Kidney epithelial cell (primary cell): ENCODE results near the gene AKR1B1. TPM values are rescaled to one million over a fixed set of nuclear protein-coding genes. Genes with fewer than 3 reads are reported as not detected.

Experiments
- DNase-seq: peaks from one replicate; pipeline ENCODE4 v3.0.0-alpha.2; 2010; ENCODE audit warnings: low read depth
- H3K27me3 ChIP-seq: 2 replicates; pipeline ENCODE4 v1.6.0; 2011; ENCODE audit warnings: low read length; ENCODE audit not compliant: control insufficient read depth, insufficient read depth
- H3K36me3 ChIP-seq: 2 replicates; pipeline ENCODE4 v1.5.1; 2011; ENCODE audit warnings: low read length; ENCODE audit not compliant: control insufficient read depth, insufficient read depth
- H3K4me3 ChIP-seq: 2 replicates; pipeline ENCODE4 v1.5.1; 2011; ENCODE audit warnings: low read depth, mild to moderate bottlenecking, control low read depth, low read length
- total RNA-seq: library from RNA; depleted of rRNA; stranded (reverse); fragments of >200 nt; gene quantifications from 2 replicates; pipeline ENCODE4 v1.2.3, GENCODE V29; 2015
- TF ChIP-seq, protein P1 (sequence below): IDR thresholded peaks from 2 replicates; pipeline ENCODE4 v1.5.1; 2011; ENCODE audit warnings: mild to moderate bottlenecking, moderate library complexity, low read length, control low read depth, inconsistent platforms; ENCODE audit not compliant: insufficient read depth, poor library complexity, severe bottlenecking

Gene AKR1B1
- total RNA-seq, 1 donor from 2014 or later, result 80.0 TPM

GRCh38 chr7:134406431-134406830 is 52.5 kb downstream of the AKR1B1 start:
- peaks cover 3% of the 10 kb centered on the region for H3K27me3 ChIP-seq
- no peaks in the 10 kb centered on the region for H3K36me3 ChIP-seq
- TF ChIP-seq, protein P1, sequence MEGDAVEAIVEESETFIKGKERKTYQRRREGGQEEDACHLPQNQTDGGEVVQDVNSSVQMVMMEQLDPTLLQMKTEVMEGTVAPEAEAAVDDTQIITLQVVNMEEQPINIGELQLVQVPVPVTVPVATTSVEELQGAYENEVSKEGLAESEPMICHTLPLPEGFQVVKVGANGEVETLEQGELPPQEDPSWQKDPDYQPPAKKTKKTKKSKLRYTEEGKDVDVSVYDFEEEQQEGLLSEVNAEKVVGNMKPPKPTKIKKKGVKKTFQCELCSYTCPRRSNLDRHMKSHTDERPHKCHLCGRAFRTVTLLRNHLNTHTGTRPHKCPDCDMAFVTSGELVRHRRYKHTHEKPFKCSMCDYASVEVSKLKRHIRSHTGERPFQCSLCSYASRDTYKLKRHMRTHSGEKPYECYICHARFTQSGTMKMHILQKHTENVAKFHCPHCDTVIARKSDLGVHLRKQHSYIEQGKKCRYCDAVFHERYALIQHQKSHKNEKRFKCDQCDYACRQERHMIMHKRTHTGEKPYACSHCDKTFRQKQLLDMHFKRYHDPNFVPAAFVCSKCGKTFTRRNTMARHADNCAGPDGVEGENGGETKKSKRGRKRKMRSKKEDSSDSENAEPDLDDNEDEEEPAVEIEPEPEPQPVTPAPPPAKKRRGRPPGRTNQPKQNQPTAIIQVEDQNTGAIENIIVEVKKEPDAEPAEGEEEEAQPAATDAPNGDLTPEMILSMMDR, result no peak
- DNase-seq, result no peak
- H3K4me3 ChIP-seq, result no peak overlapping the region

DNA sequence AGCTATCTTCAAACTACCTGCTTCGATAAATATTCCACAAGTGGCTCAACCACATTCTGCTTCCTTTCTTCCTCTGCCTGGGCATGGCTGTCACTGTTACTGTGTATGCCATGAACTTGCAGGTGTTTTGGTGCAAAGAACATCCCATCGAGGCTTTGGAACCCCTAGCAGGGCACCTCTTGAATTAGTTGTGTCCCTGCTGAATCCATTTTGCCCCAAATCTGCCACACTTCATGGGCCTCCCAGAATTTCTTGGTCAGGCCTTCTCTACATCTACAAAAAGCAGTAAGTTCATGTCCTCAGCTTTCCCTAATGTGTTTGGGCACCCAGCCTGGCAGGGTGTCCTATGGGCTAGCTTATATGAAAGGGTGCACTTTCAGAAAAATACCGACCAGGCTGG is 53.6 kb downstream of the AKR1B1 start:
- TF ChIP-seq, protein P1, result no peak
- DNase-seq, result no peak
- Histone ChIP-seq H3K4me3 (no peak overlapping the region), H3K36me3 (no peaks in the 10 kb centered on the region), H3K27me3 (peaks cover 3% of the 10 kb centered on the region)

GRCh38 chr7:134403062-134403461 is 55.8 kb downstream of the AKR1B1 start:
- no peak for DNase-seq
- TF ChIP-seq, protein P1, result no peak
- Histone ChIP-seq H3K27me3 (peaks cover 3% of the 10 kb centered on the region), H3K4me3 (no peak overlapping the region), H3K36me3 (no peaks in the 10 kb centered on the region)

- Histone ChIP-seq H3K4me3 (no peak overlapping the region), H3K36me3 (no peaks in the 10 kb centered on the region), H3K27me3 (peaks cover 3% of the 10 kb centered on the region)
- no peak for DNase-seq
- TF ChIP-seq, protein P1, result no peak
Observed at GRCh38 chr7:134400859-134401258, 58.0 kb downstream of the AKR1B1 start.

DNA sequence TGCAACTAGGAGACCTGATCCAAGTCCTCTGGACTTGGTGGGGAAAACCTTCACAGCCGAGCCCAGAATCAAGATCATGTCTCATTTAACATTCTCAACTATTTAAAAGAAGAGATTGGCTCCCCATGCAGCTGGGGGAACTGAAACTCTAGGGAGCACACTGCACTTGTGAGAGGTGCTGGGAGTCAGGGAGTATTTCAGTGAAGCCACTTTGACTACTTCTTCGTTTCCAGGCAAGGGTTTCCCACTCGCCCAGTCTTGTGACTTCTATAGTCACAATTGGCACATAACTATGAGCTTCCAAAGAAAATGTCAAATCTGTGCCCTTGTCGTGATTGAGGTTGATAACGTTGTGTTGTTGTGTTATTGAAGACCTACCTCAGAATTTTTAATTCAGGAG is 62.9 kb downstream of the AKR1B1 start:
- no peak for DNase-seq
- Histone ChIP-seq H3K4me3 (no peak overlapping the region), H3K36me3 (no peaks in the 10 kb centered on the region), H3K27me3 (no peaks in the 10 kb centered on the region)
- TF ChIP-seq, protein P1, result no peak

DNA sequence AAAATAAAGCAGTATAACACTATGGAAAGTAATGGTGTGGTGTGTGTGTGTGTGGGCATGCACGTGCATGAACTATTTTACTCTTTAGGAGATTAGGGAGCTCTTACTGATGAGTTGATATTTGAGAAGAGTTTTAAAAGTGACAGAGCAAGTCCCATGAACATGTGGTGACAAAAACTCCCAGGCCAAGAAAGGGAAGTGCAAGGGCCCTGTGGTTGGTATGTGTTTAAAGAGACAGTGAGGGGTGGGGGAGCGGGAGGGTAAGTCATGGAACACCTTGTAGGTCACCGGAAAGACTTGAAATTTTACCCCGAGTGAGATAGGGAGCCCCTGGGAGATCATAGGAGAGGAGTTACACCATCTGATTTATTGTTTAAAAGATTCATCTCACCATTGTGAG is 63.3 kb downstream of the AKR1B1 start:
- TF ChIP-seq, protein P1, result no peak
- H3K4me3 ChIP-seq, result no peak overlapping the region
- DNase-seq, result no peak
- H3K36me3 ChIP-seq, result no peaks in the 10 kb centered on the region
- no peaks in the 10 kb centered on the region for H3K27me3 ChIP-seq
